GM20431 (cell line): ENCODE measurements around the gene UGT1A6.

ENCODE experiments used
- in situ Hi-C: fragments of 300-500 bp; cut with MseI, MboI; formaldehyde crosslinking; loops from one replicate; pipeline ENCODE4 v1.15.0; 2020; ENCODE audit warnings: low sequenced_read_pairs; ENCODE audit not compliant: unreplicated experiment

UGT1A6 gene

DNA sequence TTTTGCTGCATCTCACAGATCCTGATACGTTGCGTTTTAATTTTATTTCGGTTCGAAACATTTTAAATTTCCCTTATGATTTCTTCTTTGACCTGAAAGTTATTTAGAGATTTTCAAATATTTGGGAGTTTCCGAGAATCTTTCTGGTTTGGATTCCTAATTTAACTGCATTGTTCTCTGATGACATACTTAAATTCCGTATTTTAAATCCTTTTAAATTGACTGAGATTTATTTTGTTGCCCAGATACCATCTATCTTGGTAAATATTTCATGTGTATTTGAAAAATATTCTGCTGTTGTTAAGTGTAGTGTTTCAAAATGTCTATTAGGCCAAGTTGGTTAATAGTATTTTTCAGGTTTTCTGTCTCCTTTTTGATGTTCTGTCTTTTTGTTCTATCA is 123.2 kb downstream of the UGT1A6 start:
- in situ Hi-C loops: no loop called here

DNA sequence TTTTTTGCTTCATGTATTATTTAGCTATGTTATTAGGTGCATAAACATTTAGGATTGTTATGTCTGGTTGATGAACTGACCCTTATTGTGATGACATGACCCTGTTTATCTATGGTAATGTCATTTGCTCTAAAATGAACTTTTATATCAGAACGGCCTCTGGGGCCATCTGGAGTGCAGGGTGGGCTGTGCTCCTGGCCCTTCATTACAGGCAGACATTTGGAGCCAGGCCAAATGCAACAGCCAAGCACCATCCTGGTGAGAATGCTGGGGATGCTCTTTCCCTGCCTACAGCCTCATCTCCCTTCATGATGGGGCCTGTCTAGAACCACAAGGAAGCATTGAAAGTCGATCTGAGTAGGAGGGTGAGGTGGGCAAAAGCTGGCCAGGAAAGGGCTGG is 123.6 kb downstream of the UGT1A6 start:
- in situ Hi-C loops: no loop called here

GRCh38 chr2:233816771-233817170 is 124.1 kb downstream of the UGT1A6 start:
- in situ Hi-C loops: no loop called here

DNA sequence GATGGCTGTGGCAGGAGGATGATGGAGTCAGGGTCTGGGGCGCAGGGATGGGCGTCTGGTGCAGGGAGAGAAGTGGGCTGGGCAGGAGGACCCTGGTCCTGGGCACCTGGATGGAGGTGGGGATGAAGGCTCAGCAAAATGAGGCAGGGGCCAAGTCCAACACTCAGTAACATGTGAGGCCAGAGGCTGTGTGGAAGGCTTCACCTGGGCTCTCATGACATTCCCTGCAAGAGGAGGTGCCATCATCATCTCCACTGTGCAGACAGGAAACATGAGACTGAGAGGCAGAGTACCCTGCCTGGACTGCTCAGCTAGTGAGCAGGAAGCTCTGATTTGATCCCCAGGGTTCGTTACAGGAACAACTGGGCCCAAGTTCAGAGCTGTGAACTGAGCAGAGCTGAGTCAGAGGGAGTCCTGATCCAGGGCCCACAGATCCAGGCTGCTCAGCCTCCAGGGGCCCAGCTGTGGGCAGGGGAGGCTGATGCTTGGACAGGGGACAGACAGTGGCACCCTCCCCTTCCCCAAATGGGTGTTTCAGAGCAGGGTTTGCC is 124.7 kb downstream of the UGT1A6 start:
- in situ Hi-C loops: no loop called here

DNA sequence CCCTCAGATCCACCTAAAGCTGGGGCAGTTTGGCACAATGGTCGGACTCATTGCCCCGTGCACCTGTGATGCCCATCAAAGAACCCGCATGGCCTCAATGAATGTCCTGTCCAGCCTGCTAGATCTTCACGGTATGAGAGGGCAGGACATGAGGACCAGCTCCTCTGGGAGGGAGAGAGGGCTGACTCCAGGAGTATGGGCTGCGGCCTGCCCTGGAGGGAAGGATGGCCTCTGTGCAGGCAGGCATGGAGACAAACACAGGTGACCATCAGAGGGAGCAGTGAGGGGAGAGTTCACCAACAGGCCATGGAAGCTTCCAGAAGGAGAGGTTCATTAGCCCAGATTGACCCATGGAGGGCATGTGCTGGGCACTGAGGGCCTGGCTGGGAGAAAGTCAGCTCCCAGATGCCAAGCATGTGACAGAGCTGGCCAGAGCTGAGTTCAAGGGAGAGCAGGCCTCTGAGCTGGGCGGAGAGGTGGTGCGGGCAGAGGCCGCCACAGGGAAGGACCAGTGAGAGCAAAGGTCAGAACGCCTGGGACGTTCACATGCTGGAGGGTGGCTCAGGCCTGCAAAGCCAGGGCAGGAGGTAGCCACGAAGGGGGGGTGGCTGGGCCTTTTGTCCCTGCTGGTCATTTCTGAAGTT is 125.4 kb downstream of the UGT1A6 start:
- in situ Hi-C loops: no loop called here

GRCh38 chr2:233818639-233819621 is 126.2 kb downstream of the UGT1A6 start:
- in situ Hi-C loops: no loop called here

DNA sequence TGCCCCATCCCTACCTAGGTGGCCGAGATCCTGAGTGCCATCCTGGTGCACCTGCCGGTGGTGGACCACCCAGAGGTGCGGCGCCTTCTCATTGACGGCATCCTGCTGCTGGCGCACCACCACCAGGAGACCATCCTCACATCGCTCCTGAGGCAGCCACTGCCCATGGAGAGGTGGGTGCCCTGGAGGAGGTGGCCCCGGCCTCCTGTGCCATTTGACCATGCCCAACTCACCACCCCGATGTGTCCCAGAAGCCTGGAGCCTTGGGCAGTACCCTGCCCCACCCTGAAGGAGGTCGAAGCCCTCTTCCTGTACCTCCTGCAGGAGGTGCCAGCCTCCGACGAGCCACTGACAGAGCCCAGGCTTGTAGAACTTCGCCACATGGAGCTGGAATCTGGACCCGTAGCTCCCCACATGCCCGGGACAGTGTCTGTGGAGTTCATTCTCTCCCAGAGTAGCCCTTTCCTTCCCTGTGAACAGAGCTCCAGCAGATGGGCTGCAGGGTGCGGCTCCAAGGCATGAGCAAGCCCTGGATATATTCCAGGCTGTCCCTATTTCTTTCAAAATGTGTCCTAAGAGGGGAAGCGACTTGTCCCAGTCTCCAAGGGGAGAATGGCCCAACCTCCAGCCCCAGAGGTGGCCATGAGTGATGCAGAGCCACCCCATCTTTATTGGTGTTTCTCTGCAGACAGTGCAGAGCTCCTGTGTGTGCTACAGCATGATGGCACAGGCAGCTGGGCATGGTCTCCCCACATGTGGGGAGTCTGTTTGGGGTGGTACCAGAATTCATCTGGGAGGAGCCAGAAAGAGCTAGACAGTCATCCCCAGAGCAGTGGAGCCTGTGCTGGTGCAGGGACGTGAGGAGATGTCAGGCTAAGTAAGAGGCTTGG is 127.4 kb downstream of the UGT1A6 start:
- in situ Hi-C loops: no loop called here

GRCh38 chr2:233820774-233821105 is 128.1 kb downstream of the UGT1A6 start:
- in situ Hi-C loops: no loop called here

DNA sequence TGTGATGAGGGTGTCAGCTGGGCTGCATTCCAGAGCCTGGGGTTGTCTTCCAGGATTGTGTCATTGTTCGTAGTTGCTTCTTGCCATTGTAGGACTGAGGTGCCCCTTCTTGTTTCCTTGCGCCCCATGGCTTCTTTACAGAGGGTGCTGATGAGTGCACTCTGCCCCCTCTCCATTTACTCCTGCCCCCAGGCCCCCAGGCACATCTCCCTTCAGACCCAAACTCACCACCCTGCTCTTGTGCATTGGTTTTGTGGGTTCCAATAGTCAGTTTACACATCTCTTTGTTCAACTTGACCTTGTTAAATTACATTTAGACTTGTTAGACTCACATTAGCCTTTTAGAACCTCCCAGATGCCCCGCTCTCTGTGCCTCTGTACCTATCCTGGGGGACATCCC is 128.5 kb downstream of the UGT1A6 start:
- in situ Hi-C loops: no loop called here

GRCh38 chr2:233821709-233822100 is 129.0 kb downstream of the UGT1A6 start:
- in situ Hi-C loops: no loop called here

DNA sequence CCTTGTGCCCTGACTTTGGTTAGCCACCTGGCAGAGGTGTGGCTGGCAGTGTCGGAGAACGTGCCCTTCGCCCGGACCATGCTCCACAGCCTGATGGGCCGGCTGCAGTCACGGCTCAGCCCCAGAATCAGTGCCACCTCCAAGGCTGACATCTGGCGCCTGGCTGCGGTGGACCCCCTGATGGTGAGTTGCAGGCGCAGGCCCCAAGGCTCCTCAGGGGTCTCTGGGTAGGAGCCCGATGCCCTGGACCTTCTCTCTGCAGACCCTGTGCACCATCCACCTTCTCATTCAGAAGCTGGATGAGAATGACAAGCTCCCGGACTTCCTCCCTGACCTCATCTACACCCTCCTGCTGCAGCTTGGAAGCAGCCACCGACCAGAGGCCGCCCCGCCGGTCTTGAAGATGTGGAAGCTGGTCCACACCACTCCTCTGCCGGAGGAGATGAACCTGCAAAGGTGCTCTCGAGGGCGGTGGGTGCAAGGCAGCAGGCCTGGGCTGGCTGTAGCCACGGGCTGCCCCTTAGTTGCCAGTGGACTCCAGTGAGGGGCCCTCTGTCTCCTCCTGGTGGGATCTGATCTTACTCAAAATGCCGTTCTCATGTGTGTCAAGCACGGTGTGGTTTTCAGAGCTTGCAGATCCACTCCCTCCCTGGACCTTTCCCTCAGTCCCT is 129.5 kb downstream of the UGT1A6 start:
- in situ Hi-C loops: no loop called here
